DMS114 treated with DMSO at 0.1 percent for 48 hours (cell line): Measurements from ENCODE around the gene OXA1L.
"Not testable (repeated sequence)": the region's sequence is repeated elsewhere in the genome, so short reads cannot be mapped to it uniquely, and the experiment has no call there.

Source experiments
- DNase-seq: peaks from one replicate; lab custom pipeline; 2025; ENCODE audit not compliant: unreplicated experiment; lab: John Stamatoyannopoulos, UW

Gene OXA1L

GRCh38 chr14:22767323-22767589 lies 768 bp downstream of the OXA1L start:
- no peak for DNase-seq

GRCh38 chr14:22768947-22769346 lies 2.5 kb downstream of the OXA1L start:
- DNase-seq = no peak

GRCh38 chr14:22769369-22769768 lies 2.9 kb downstream of the OXA1L start:
- no peak for DNase-seq

GRCh38 chr14:22770481-22771187 lies 4.1 kb downstream of the OXA1L start:
- DNase-seq = no peak

- no peak for DNase-seq
Measured at GRCh38 chr14:22772725-22773124, 6.2 kb downstream of the OXA1L start.

GRCh38 chr14:22773162-22774010 lies 6.9 kb downstream of the OXA1L start:
- DNase-seq = no peak

- DNase-seq = no peak
Measured at GRCh38 chr14:22774011-22774706, 7.7 kb downstream of the OXA1L start.

- no peak for DNase-seq
Measured at GRCh38 chr14:22776215-22776614, 9.7 kb downstream of the OXA1L start.

GRCh38 chr14:22776849-22777248 lies 10.4 kb downstream of the OXA1L start:
- not testable (repeated sequence) for DNase-seq

- no peak for DNase-seq
Measured at GRCh38 chr14:22778084-22778483, 11.6 kb downstream of the OXA1L start.

GRCh38 chr14:22780105-22780679 lies 13.7 kb downstream of the OXA1L start:
- no peak for DNase-seq

- DNase-seq = no peak
Measured at GRCh38 chr14:22780941-22781300, 14.4 kb downstream of the OXA1L start.

GRCh38 chr14:22781301-22781991 lies 15.0 kb downstream of the OXA1L start:
- no peak for DNase-seq

GRCh38 chr14:22786685-22787084 lies 20.2 kb downstream of the OXA1L start:
- DNase-seq = no peak

GRCh38 chr14:22791301-22791700 lies 24.8 kb downstream of the OXA1L start:
- no peak for DNase-seq

GRCh38 chr14:22792158-22792557 lies 25.7 kb downstream of the OXA1L start:
- DNase-seq = no peak

- not testable (repeated sequence) for DNase-seq
Measured at GRCh38 chr14:22793550-22793949, 27.1 kb downstream of the OXA1L start.

- no peak for DNase-seq
Measured at GRCh38 chr14:22793976-22794375, 27.5 kb downstream of the OXA1L start.

- no peak for DNase-seq
Measured at GRCh38 chr14:22794551-22794951, 28.1 kb downstream of the OXA1L start.

- no peak for DNase-seq
Measured at GRCh38 chr14:22796087-22796707, 29.7 kb downstream of the OXA1L start.
